HG03457 (cell line): Measurements from ENCODE around the gene UTS2B.

Experiments used
- ATAC-seq: cut with Tn5 transposase; IDR thresholded peaks from one replicate; pipeline ENCODE4 v1.9.1; 2021; ENCODE audit warnings: moderate number of reproducible peaks; ENCODE audit not compliant: unreplicated experiment

Gene UTS2B

GRCh38 chr3:191246034-191246433 is 84.3 kb downstream of the UTS2B start:
- peak; percentile 69 for ATAC-seq

- ATAC-seq = no peak
Measured at GRCh38 chr3:191244242-191244867, 86.0 kb downstream of the UTS2B start.

DNA sequence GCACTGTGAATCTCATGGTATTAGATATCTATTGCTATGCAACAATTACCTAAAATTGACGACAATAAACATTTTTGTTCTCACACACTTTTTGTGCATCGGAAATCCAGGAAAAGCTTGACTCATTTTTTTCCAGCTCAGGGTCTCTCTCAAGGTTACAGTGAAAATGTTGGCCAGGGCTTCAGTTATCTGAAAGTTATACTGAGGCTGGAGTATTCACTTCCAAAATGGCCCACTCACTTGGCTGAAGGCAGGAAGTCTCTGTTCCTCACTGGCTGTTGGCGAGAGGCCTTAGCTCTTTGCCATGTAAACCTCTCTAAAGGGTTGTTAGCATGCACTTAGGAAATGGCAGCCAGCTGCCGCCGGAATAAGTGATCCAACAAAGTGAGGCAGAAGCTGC is 89.8 kb downstream of the UTS2B start:
- no peak for ATAC-seq

- ATAC-seq = no peak
Measured at GRCh38 chr3:191239407-191240031, 90.8 kb downstream of the UTS2B start.

DNA sequence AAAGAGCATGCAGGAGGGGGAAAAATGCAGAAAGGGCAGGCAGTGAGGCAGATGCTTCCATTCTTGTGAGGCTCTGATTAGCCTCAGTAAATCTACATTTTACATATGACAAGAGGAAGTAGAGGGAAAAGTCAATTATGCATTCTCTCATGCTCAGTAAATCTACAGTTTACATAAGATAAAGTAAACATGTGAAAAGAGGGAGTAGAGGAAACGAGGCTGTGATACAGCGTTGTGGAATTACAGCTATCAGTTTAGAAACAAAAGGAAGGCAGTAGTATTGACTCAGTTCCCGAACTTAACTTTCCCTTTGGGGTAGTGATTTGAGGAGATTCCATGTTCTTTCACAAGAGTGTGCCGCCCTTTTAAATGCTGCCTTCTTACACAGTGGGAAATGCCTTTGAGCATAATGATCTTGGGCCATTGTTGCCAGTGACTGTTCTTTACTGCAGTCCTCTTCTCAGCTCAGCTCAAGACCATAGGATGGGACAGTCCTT is 92.0 kb downstream of the UTS2B start:
- no peak for ATAC-seq

- ATAC-seq = no peak
Measured at GRCh38 chr3:191237047-191237882, 93.1 kb downstream of the UTS2B start.

DNA sequence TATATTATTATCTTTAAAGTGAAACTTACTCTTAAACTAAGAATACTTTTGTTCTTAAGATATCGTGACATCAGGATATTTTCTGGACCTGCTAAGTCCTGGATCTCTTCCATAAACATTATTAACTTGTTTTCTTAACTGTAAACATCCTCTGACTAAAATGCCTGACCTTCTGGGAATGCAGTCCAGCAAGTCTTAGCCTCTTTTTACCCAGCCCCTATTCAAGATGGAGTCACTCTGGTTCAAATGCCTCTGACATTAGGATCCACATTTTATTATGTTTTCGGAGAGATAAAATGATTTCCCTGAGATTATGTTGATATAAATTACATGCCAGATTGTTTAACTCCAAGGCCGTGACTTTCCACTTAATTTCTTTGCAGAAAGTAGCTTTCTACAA is 93.7 kb downstream of the UTS2B start:
- ATAC-seq = no peak

GRCh38 chr3:191235331-191236314 is 94.7 kb downstream of the UTS2B start:
- peak; percentile 99 for ATAC-seq

GRCh38 chr3:191234216-191234615 is 96.1 kb downstream of the UTS2B start:
- no peak for ATAC-seq

DNA sequence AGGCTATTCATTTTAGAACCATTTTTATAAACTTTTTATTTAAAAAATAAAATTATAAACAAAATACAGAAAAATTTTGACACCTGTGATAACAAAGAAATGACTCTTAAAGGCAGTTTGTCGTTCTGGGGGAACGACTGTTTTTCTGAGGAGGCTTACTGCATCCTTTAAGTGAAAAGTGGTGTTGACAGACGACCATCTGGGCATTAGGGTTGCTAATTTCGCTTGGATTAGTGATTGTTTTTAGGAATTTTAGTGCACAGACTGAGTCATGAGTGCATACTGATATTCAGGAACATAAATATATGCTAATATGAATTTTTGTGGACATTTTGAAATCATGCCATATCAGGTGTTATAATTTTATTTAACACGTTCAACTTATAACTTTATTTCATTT is 102.8 kb downstream of the UTS2B start:
- ATAC-seq = no peak

GRCh38 chr3:191221638-191222037 is 108.7 kb downstream of the UTS2B start:
- ATAC-seq = no peak

DNA sequence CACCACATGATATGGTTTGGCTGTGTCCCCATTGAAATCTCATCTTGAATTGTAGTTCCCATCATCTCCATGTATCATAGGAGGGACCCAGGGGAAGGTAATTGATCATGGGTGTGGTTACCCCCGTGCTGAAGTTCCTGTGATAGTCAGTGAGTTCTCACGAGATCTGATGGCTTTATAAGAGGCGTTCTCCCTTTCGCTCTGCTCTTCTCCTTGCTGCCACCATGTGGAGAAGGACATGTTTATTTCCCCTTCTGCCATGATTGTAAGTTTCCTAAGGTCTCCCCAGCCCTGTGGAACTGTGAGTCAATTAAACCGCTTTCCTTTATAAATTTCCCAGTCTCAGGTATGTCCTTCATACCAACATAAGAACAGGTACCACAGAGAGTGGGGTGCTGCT is 109.4 kb downstream of the UTS2B start:
- no peak for ATAC-seq

DNA sequence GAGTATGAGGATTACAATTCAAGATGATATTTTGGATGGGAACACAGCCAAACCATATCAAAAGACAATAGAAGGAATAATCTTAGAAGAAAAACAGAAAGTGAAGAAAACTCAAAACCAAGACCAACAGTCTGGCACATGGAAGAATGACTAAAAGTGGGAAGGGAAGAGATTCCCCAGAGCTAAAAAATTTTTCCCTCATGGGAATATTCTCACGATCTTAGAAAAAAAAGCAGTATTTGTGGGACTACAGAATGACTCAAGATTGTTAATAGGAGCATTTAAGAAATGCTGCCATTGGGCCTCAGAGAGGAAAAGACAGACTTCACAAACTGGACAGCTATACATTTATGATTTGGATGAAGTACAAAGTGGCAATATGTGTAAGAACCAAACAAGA is 113.0 kb downstream of the UTS2B start:
- no peak for ATAC-seq
